ENCODE data around the gene ADCY5.

ADCY5 gene

GRCh38 chr3:123333401-123333800 lies 115.5 kb downstream of the ADCY5 start:
- Histone ChIP-seq H3K36me3 (ENCODE audit: insufficient read depth, low read length) (no peaks in the 10 kb centered on the region), H2AFZ (ENCODE audit: low read depth, low read length) (no peak overlapping the region), H3K4me1 (ENCODE audit: insufficient read depth, low read length) (0 out of 2 replicates have a peak, but pooled peaks cover 3% of the 10 kb centered on the region), H3K27ac (ENCODE audit: low read length) (no peak overlapping the region), H3K4me3 (ENCODE audit: low read depth in 1 of 2, low read length in 2 of 2) (no peak overlapping the region), H3K27me3 (ENCODE audit: insufficient read depth, low read length, poor library complexity) (no peaks in the 10 kb centered on the region), H3K9me3 (ENCODE audit: insufficient read depth, low read length, severe bottlenecking) (no peaks in the 10 kb centered on the region), H4K20me1 (ENCODE audit: insufficient read depth, low read length) (peaks cover 8% of the 10 kb centered on the region; the same call in 1 of the 2 replicates), H3K79me2 (ENCODE audit: insufficient read depth, low read length) (no peaks in the 10 kb centered on the region), H3K9ac (ENCODE audit: low read depth, low read length) (no peak overlapping the region), H3K4me2 (ENCODE audit: insufficient read depth, low read length) (no peak overlapping the region)
- DNase-seq (no peak), ATAC-seq (ENCODE audit: insufficient read depth, low read depth) (no peak)
- no peak for TF ChIP-seq CTCF (IDR thresholded peaks at IDR 0.05; ENCODE audit: borderline replicate concordance, extremely low read depth, low read length, poor library complexity, severe bottlenecking)
- TF ChIP-seq EZH2 (IDR thresholded peaks at IDR 0.05; ENCODE audit: borderline replicate concordance, low read depth, low read length, severe bottlenecking) = no peak

GRCh38 chr3:123332124-123332641 lies 116.7 kb downstream of the ADCY5 start:
- no peak overlapping the region for H3K4me3 ChIP-seq (ENCODE audit: low read depth in 1 of 2, low read length in 2 of 2)
- no peak overlapping the region for H3K9ac ChIP-seq (ENCODE audit: low read depth, low read length)
- no peak overlapping the region for H3K4me2 ChIP-seq (ENCODE audit: insufficient read depth, low read length)
- H3K36me3 ChIP-seq (ENCODE audit: insufficient read depth, low read length) = no peaks in the 10 kb centered on the region
- H3K79me2 ChIP-seq (ENCODE audit: insufficient read depth, low read length) = no peaks in the 10 kb centered on the region
- DNase-seq (no peak), ATAC-seq (ENCODE audit: insufficient read depth, low read depth) (no peak)
- TF ChIP-seq EZH2 (IDR thresholded peaks at IDR 0.05; ENCODE audit: borderline replicate concordance, low read depth, low read length, severe bottlenecking) (no peak), CTCF (IDR thresholded peaks at IDR 0.05; ENCODE audit: borderline replicate concordance, extremely low read depth, low read length, poor library complexity, severe bottlenecking) (no peak)
- no peak overlapping the region for H2AFZ ChIP-seq (ENCODE audit: low read depth, low read length)
- H3K27me3 ChIP-seq (ENCODE audit: insufficient read depth, low read length, poor library complexity) = peaks cover 4% of the 10 kb centered on the region
- H3K27ac ChIP-seq (ENCODE audit: low read length) = no peak overlapping the region
- H3K9me3 ChIP-seq (ENCODE audit: insufficient read depth, low read length, severe bottlenecking) = no peaks in the 10 kb centered on the region
- H3K4me1 ChIP-seq (ENCODE audit: insufficient read depth, low read length) = 0 out of 2 replicates have a peak, but pooled peaks cover 3% of the 10 kb centered on the region
- peaks cover 8% of the 10 kb centered on the region; the same call in 1 of the 2 replicates for H4K20me1 ChIP-seq (ENCODE audit: insufficient read depth, low read length)

GRCh38 chr3:123331651-123332050 lies 117.2 kb downstream of the ADCY5 start:
- TF ChIP-seq CTCF (IDR thresholded peaks at IDR 0.05; ENCODE audit: borderline replicate concordance, extremely low read depth, low read length, poor library complexity, severe bottlenecking) = no peak
- TF ChIP-seq EZH2 (IDR thresholded peaks at IDR 0.05; ENCODE audit: borderline replicate concordance, low read depth, low read length, severe bottlenecking) = no peak
- Histone ChIP-seq H3K9ac (ENCODE audit: low read depth, low read length) (no peak overlapping the region), H3K27me3 (ENCODE audit: insufficient read depth, low read length, poor library complexity) (peaks cover 4% of the 10 kb centered on the region), H3K4me2 (ENCODE audit: insufficient read depth, low read length) (no peak overlapping the region), H3K36me3 (ENCODE audit: insufficient read depth, low read length) (no peaks in the 10 kb centered on the region), H3K27ac (ENCODE audit: low read length) (no peak overlapping the region), H3K4me1 (ENCODE audit: insufficient read depth, low read length) (0 out of 2 replicates have a peak, but pooled peaks cover 3% of the 10 kb centered on the region), H4K20me1 (ENCODE audit: insufficient read depth, low read length) (peaks cover 8% of the 10 kb centered on the region; the same call in 1 of the 2 replicates), H2AFZ (ENCODE audit: low read depth, low read length) (no peak overlapping the region), H3K9me3 (ENCODE audit: insufficient read depth, low read length, severe bottlenecking) (no peaks in the 10 kb centered on the region), H3K79me2 (ENCODE audit: insufficient read depth, low read length) (no peaks in the 10 kb centered on the region), H3K4me3 (ENCODE audit: low read depth in 1 of 2, low read length in 2 of 2) (no peak overlapping the region)
- ATAC-seq (ENCODE audit: insufficient read depth, low read depth) (no peak), DNase-seq (no peak)
